DND-41 (cell line): ENCODE results near the gene FIGLA.

ENCODE experiments used
- EZH2 ChIP-seq: IDR thresholded peaks from 3 replicates; pipeline ENCODE4 v1.6.1; 2012; ENCODE audit warnings: borderline replicate concordance, low read depth, mild to moderate bottlenecking, moderate library complexity, low read length, inconsistent platforms; ENCODE audit not compliant: severe bottlenecking
- TF ChIP-seq, protein P1 (sequence below): IDR thresholded peaks from 2 replicates; pipeline ENCODE4 v1.5.1; 2012; ENCODE audit warnings: borderline replicate concordance, low read length, moderate library complexity, mild to moderate bottlenecking; ENCODE audit not compliant: poor library complexity, severe bottlenecking; ENCODE audit errors: extremely low read depth

DNA sequence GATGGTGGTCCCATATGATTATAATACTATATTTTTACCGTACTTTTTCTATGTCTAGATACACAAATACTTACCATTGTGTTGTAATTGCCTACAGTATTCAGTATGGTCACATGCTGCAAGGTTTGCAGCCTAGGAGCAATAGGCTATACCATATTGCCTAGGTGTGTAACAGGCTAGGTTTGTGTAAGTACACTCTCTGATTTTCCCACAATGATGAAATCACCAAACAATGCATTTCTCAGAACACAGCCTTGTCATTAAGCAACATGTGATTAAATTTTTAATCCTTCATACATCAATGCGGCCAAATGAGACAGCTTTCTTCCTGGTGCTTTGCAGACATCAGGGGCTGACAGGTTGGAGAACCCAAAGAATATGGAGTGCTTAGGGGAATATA, 59.7 kb downstream of the FIGLA start:
- TF ChIP-seq, protein P1, sequence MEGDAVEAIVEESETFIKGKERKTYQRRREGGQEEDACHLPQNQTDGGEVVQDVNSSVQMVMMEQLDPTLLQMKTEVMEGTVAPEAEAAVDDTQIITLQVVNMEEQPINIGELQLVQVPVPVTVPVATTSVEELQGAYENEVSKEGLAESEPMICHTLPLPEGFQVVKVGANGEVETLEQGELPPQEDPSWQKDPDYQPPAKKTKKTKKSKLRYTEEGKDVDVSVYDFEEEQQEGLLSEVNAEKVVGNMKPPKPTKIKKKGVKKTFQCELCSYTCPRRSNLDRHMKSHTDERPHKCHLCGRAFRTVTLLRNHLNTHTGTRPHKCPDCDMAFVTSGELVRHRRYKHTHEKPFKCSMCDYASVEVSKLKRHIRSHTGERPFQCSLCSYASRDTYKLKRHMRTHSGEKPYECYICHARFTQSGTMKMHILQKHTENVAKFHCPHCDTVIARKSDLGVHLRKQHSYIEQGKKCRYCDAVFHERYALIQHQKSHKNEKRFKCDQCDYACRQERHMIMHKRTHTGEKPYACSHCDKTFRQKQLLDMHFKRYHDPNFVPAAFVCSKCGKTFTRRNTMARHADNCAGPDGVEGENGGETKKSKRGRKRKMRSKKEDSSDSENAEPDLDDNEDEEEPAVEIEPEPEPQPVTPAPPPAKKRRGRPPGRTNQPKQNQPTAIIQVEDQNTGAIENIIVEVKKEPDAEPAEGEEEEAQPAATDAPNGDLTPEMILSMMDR = no peak
- no peak for TF ChIP-seq EZH2
